ENCODE measurements around the gene AADAT.
"Not testable (repeated sequence)": the region's sequence is repeated elsewhere in the genome, so short reads cannot be mapped to it uniquely, and the experiment has no call there.

The AADAT gene

GRCh38 chr4:170114636-170115035 lies 24.9 kb upstream of the AADAT start:
- H3K9me3 ChIP-seq (replicated peaks in 1 of 11) = no peaks in the 10 kb centered on the region
- no peak overlapping the region for H3K9ac ChIP-seq
- no peak overlapping the region for H3K4me2 ChIP-seq
- no peak for TF ChIP-seq Cebpa-rat (IDR thresholded peaks at IDR 0.05)
- peaks cover 0 to 9% (median 0%) of the 10 kb centered on the region in 10 experiments; a peak in 6 of 20 replicates for H3K4me1 ChIP-seq
- H3K4me3 ChIP-seq = no peak overlapping the region
- no peaks in the 10 kb centered on the region for H4K20me1 ChIP-seq
- no peak overlapping the region for H3K27ac ChIP-seq
- no peaks in the 10 kb centered on the region for H3K27me3 ChIP-seq
- H3K36me3 ChIP-seq = no peaks in the 10 kb centered on the region

- not testable (repeated sequence) for H3K27me3 ChIP-seq; H3K4me2 ChIP-seq; H3K9me3 ChIP-seq (replicated peaks in 1 of 11); H3K27ac ChIP-seq; H3K4me3 ChIP-seq; H3K9ac ChIP-seq; H3K36me3 ChIP-seq; H4K20me1 ChIP-seq
- peaks cover 0 to 11% (median 0%) of the 10 kb centered on the region in 10 experiments; a peak in 6 of 20 replicates for H3K4me1 ChIP-seq
Measured at GRCh38 chr4:170114183-170114582, 24.4 kb upstream of the AADAT start.

- no peak for TF ChIP-seq Cebpa-rat (IDR thresholded peaks at IDR 0.05)
Measured at GRCh38 chr4:170111546-170111945, 21.8 kb upstream of the AADAT start.

GRCh38 chr4:170111085-170111484 lies 21.3 kb upstream of the AADAT start:
- Histone ChIP-seq H3K9me3 (replicated peaks in 1 of 11) (no peaks in the 10 kb centered on the region), H3K4me1 (peaks cover 0 to 11% (median 0%) of the 10 kb centered on the region in 10 experiments; a peak in 6 of 20 replicates), H3K4me2 (no peak overlapping the region), H4K20me1 (no peaks in the 10 kb centered on the region), H3K4me3 (no peak overlapping the region), H3K36me3 (no peaks in the 10 kb centered on the region), H3K27ac (no peak overlapping the region), H3K27me3 (no peaks in the 10 kb centered on the region), H3K9ac (no peak overlapping the region)
- no peak for TF ChIP-seq Cebpa-rat (IDR thresholded peaks at IDR 0.05)

More at GRCh38 chr4:170111546-170111945, 21.8 kb upstream of the AADAT start:
- no peaks in the 10 kb centered on the region for H3K27me3 ChIP-seq
- no peak overlapping the region for H3K4me2 ChIP-seq
- no peak overlapping the region for H3K9ac ChIP-seq
- no peaks in the 10 kb centered on the region for H3K36me3 ChIP-seq
- H4K20me1 ChIP-seq = no peaks in the 10 kb centered on the region
- H3K27ac ChIP-seq = no peak overlapping the region
- no peak overlapping the region for H3K4me3 ChIP-seq
- peaks cover 0 to 11% (median 0%) of the 10 kb centered on the region in 10 experiments; a peak in 6 of 20 replicates for H3K4me1 ChIP-seq
- no peaks in the 10 kb centered on the region for H3K9me3 ChIP-seq (replicated peaks in 1 of 11)

- Histone ChIP-seq H3K9me3 (replicated peaks in 1 of 11) (no peaks in the 10 kb centered on the region), H4K20me1 (no peaks in the 10 kb centered on the region), H3K4me3 (no peak overlapping the region), H3K4me1 (peaks cover 0 to 11% (median 0%) of the 10 kb centered on the region in 10 experiments; a peak in 6 of 20 replicates), H3K27me3 (no peaks in the 10 kb centered on the region), H3K9ac (no peak overlapping the region), H3K4me2 (peak overlapping the region in 5 of 11 experiments; percentile 1 to 57 (median 19); a peak in 5 of 22 replicates), H3K27ac (no peak overlapping the region), H3K36me3 (no peaks in the 10 kb centered on the region)
- no peak for TF ChIP-seq Cebpa-rat (IDR thresholded peaks at IDR 0.05)
Measured at GRCh38 chr4:170110285-170110672, 20.5 kb upstream of the AADAT start.

- H3K9me3 ChIP-seq (replicated peaks in 1 of 11) = no peaks in the 10 kb centered on the region
- peaks cover 0 to 11% (median 0%) of the 10 kb centered on the region in 10 experiments; a peak in 6 of 20 replicates for H3K4me1 ChIP-seq
- H3K27me3 ChIP-seq = no peaks in the 10 kb centered on the region
- no peaks in the 10 kb centered on the region for H3K36me3 ChIP-seq
- peak overlapping the region in 5 of 11 experiments; percentile 1 to 57 (median 19); a peak in 6 of 22 replicates for H3K4me2 ChIP-seq
- no peak overlapping the region for H3K4me3 ChIP-seq
- TF ChIP-seq Cebpa-rat (IDR thresholded peaks at IDR 0.05) = no peak
- H4K20me1 ChIP-seq = no peaks in the 10 kb centered on the region
- H3K27ac ChIP-seq = no peak overlapping the region
- H3K9ac ChIP-seq = 0 out of 22 replicates have a peak overlapping the region, but pooled peaks of 1 of the 11 experiments have one; percentile 6
Measured at GRCh38 chr4:170109586-170110284, 20.0 kb upstream of the AADAT start.

GRCh38 chr4:170106900-170107299 lies 17.1 kb upstream of the AADAT start:
- Histone ChIP-seq H4K20me1 (no peaks in the 10 kb centered on the region), H3K4me3 (no peak overlapping the region), H3K4me1 (peaks cover 0 to 11% (median 0%) of the 10 kb centered on the region in 10 experiments; a peak in 6 of 20 replicates), H3K4me2 (no peak overlapping the region), H3K9ac (no peak overlapping the region), H3K36me3 (no peaks in the 10 kb centered on the region), H3K27me3 (no peaks in the 10 kb centered on the region), H3K27ac (no peak overlapping the region), H3K9me3 (replicated peaks in 1 of 11) (no peaks in the 10 kb centered on the region)
- TF ChIP-seq Cebpa-rat (IDR thresholded peaks at IDR 0.05) = no peak

GRCh38 chr4:170102426-170102825 lies 12.7 kb upstream of the AADAT start:
- Histone ChIP-seq H3K36me3 (no peaks in the 10 kb centered on the region), H3K9ac (no peak overlapping the region), H3K4me1 (no peaks in the 10 kb centered on the region), H3K9me3 (replicated peaks in 1 of 11) (peaks cover 0 to 10% (median 4%) of the 10 kb centered on the region in 11 experiments; a peak in 4 of 22 replicates), H3K4me2 (no peak overlapping the region), H3K27me3 (no peaks in the 10 kb centered on the region), H3K4me3 (no peak overlapping the region), H3K27ac (no peak overlapping the region), H4K20me1 (no peaks in the 10 kb centered on the region)
- TF ChIP-seq Cebpa-rat (IDR thresholded peaks at IDR 0.05) = no peak

- not testable (repeated sequence) for H3K4me3 ChIP-seq
Measured at GRCh38 chr4:170098171-170098570, 8.4 kb upstream of the AADAT start.

GRCh38 chr4:170097681-170098080 lies 7.9 kb upstream of the AADAT start:
- Histone ChIP-seq H3K4me1 (no peaks in the 10 kb centered on the region), H3K36me3 (no peaks in the 10 kb centered on the region), H3K27ac (no peak overlapping the region), H3K4me3 (no peak overlapping the region), H3K27me3 (no peaks in the 10 kb centered on the region), H3K4me2 (no peak overlapping the region), H4K20me1 (no peaks in the 10 kb centered on the region), H3K9ac (no peak overlapping the region), H3K9me3 (replicated peaks in 1 of 11) (peaks cover 0 to 10% (median 4%) of the 10 kb centered on the region in 11 experiments; a peak in 4 of 22 replicates)
- TF ChIP-seq Cebpa-rat (IDR thresholded peaks at IDR 0.05) = no peak

More at GRCh38 chr4:170098171-170098570, 8.4 kb upstream of the AADAT start:
- not testable (repeated sequence) for H3K27ac ChIP-seq; H3K9ac ChIP-seq; H3K4me1 ChIP-seq; H3K27me3 ChIP-seq; H4K20me1 ChIP-seq; H3K9me3 ChIP-seq (replicated peaks in 1 of 11); H3K36me3 ChIP-seq; H3K4me2 ChIP-seq
